ENCODE data around the gene MSI2. TPM values are rescaled to one million over a fixed set of nuclear protein-coding genes. Genes with fewer than 3 reads are reported as not detected.

The MSI2 gene
- total and polyA plus RNA-seq, 2 experiments from 2014 or later, result 18.9 to 41.8 TPM

GRCh38 chr17:57572600-57572999, 316.3 kb downstream of the MSI2 start:
- Mint-ChIP-seq H3K36me3 (ENCODE audit: low read depth) (no peaks in the 10 kb centered on the region), H3K4me1 (peaks cover 30% of the 10 kb centered on the region), H3K9me3 (no peaks in the 10 kb centered on the region; the same call in 2 of the 3 replicates), H3K27me3 (ENCODE audit: insufficient read depth, low read depth, poor library complexity) (peaks cover 2% of the 10 kb centered on the region), H3K27ac (no peak overlapping the region), H3K4me3 (no peak overlapping the region)
- Histone ChIP-seq H3K4me3 (no peak overlapping the region), H2AFZ (no peak overlapping the region), H3K9me2 (ENCODE audit: insufficient read depth) (no peaks in the 10 kb centered on the region), H3K4me1 (ENCODE audit: insufficient read depth) (peaks cover 7% of the 10 kb centered on the region), H3F3A (replicated peaks; ENCODE audit: low read depth) (no peaks in the 10 kb centered on the region), H3K79me2 (replicated peaks; ENCODE audit: insufficient read depth) (no peaks in the 10 kb centered on the region), H3K36me3 (ENCODE audit: insufficient read depth) (no peaks in the 10 kb centered on the region), H4K20me1 (replicated peaks; ENCODE audit: insufficient read depth) (no peaks in the 10 kb centered on the region), H3K27ac (ENCODE audit: low read depth) (no peak overlapping the region), H3K4me2 (no peak overlapping the region), H3K27me3 (ENCODE audit: insufficient read depth) (no peaks in the 10 kb centered on the region)
- ATAC-seq, result no peak
- no peak for DNase-seq (ENCODE audit: low spot score)
- no peak for TF ChIP-seq EZH2 (IDR thresholded peaks at IDR 0.05; ENCODE audit: low read depth, unreplicated experiment)
- no peak for TF ChIP-seq POLR2AphosphoS5 (IDR thresholded peaks at IDR 0.05; ENCODE audit: low read depth)
- TF ChIP-seq ZNF114 (CRISPR knock-in tag; IDR thresholded peaks at IDR 0.05), result no peak
- TF ChIP-seq EZH2phosphoT487 (IDR thresholded peaks at IDR 0.05; ENCODE audit: unreplicated experiment), result no peak
- TF ChIP-seq STAT1 (IDR thresholded peaks at IDR 0.05; ENCODE audit: unreplicated experiment), result no peak
- no peak for TF ChIP-seq CREB1 (CRISPR knock-in tag; IDR thresholded peaks at IDR 0.05; ENCODE audit: low read depth)
- TF ChIP-seq, protein P1, sequence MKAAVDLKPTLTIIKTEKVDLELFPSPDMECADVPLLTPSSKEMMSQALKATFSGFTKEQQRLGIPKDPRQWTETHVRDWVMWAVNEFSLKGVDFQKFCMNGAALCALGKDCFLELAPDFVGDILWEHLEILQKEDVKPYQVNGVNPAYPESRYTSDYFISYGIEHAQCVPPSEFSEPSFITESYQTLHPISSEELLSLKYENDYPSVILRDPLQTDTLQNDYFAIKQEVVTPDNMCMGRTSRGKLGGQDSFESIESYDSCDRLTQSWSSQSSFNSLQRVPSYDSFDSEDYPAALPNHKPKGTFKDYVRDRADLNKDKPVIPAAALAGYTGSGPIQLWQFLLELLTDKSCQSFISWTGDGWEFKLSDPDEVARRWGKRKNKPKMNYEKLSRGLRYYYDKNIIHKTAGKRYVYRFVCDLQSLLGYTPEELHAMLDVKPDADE (IDR thresholded peaks at IDR 0.05), result no peak
- TF ChIP-seq JUNB (IDR thresholded peaks at IDR 0.05; ENCODE audit: unreplicated experiment), result no peak
- TF ChIP-seq CTCF (conservative IDR thresholded peaks at IDR 0.05; ENCODE audit: low read depth in 2 of 2), result no peak
- TF ChIP-seq NANOG (IDR thresholded peaks at IDR 0.05; ENCODE audit: borderline replicate concordance), result no peak
- TF ChIP-seq, protein P2, sequence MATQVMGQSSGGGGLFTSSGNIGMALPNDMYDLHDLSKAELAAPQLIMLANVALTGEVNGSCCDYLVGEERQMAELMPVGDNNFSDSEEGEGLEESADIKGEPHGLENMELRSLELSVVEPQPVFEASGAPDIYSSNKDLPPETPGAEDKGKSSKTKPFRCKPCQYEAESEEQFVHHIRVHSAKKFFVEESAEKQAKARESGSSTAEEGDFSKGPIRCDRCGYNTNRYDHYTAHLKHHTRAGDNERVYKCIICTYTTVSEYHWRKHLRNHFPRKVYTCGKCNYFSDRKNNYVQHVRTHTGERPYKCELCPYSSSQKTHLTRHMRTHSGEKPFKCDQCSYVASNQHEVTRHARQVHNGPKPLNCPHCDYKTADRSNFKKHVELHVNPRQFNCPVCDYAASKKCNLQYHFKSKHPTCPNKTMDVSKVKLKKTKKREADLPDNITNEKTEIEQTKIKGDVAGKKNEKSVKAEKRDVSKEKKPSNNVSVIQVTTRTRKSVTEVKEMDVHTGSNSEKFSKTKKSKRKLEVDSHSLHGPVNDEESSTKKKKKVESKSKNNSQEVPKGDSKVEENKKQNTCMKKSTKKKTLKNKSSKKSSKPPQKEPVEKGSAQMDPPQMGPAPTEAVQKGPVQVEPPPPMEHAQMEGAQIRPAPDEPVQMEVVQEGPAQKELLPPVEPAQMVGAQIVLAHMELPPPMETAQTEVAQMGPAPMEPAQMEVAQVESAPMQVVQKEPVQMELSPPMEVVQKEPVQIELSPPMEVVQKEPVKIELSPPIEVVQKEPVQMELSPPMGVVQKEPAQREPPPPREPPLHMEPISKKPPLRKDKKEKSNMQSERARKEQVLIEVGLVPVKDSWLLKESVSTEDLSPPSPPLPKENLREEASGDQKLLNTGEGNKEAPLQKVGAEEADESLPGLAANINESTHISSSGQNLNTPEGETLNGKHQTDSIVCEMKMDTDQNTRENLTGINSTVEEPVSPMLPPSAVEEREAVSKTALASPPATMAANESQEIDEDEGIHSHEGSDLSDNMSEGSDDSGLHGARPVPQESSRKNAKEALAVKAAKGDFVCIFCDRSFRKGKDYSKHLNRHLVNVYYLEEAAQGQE (IDR thresholded peaks at IDR 0.05; ENCODE audit: unreplicated experiment), result no peak
- no peak for TF ChIP-seq ZNF331 (CRISPR knock-in tag; IDR thresholded peaks at IDR 0.05; ENCODE audit: low read depth)
- TF ChIP-seq, protein P3, sequence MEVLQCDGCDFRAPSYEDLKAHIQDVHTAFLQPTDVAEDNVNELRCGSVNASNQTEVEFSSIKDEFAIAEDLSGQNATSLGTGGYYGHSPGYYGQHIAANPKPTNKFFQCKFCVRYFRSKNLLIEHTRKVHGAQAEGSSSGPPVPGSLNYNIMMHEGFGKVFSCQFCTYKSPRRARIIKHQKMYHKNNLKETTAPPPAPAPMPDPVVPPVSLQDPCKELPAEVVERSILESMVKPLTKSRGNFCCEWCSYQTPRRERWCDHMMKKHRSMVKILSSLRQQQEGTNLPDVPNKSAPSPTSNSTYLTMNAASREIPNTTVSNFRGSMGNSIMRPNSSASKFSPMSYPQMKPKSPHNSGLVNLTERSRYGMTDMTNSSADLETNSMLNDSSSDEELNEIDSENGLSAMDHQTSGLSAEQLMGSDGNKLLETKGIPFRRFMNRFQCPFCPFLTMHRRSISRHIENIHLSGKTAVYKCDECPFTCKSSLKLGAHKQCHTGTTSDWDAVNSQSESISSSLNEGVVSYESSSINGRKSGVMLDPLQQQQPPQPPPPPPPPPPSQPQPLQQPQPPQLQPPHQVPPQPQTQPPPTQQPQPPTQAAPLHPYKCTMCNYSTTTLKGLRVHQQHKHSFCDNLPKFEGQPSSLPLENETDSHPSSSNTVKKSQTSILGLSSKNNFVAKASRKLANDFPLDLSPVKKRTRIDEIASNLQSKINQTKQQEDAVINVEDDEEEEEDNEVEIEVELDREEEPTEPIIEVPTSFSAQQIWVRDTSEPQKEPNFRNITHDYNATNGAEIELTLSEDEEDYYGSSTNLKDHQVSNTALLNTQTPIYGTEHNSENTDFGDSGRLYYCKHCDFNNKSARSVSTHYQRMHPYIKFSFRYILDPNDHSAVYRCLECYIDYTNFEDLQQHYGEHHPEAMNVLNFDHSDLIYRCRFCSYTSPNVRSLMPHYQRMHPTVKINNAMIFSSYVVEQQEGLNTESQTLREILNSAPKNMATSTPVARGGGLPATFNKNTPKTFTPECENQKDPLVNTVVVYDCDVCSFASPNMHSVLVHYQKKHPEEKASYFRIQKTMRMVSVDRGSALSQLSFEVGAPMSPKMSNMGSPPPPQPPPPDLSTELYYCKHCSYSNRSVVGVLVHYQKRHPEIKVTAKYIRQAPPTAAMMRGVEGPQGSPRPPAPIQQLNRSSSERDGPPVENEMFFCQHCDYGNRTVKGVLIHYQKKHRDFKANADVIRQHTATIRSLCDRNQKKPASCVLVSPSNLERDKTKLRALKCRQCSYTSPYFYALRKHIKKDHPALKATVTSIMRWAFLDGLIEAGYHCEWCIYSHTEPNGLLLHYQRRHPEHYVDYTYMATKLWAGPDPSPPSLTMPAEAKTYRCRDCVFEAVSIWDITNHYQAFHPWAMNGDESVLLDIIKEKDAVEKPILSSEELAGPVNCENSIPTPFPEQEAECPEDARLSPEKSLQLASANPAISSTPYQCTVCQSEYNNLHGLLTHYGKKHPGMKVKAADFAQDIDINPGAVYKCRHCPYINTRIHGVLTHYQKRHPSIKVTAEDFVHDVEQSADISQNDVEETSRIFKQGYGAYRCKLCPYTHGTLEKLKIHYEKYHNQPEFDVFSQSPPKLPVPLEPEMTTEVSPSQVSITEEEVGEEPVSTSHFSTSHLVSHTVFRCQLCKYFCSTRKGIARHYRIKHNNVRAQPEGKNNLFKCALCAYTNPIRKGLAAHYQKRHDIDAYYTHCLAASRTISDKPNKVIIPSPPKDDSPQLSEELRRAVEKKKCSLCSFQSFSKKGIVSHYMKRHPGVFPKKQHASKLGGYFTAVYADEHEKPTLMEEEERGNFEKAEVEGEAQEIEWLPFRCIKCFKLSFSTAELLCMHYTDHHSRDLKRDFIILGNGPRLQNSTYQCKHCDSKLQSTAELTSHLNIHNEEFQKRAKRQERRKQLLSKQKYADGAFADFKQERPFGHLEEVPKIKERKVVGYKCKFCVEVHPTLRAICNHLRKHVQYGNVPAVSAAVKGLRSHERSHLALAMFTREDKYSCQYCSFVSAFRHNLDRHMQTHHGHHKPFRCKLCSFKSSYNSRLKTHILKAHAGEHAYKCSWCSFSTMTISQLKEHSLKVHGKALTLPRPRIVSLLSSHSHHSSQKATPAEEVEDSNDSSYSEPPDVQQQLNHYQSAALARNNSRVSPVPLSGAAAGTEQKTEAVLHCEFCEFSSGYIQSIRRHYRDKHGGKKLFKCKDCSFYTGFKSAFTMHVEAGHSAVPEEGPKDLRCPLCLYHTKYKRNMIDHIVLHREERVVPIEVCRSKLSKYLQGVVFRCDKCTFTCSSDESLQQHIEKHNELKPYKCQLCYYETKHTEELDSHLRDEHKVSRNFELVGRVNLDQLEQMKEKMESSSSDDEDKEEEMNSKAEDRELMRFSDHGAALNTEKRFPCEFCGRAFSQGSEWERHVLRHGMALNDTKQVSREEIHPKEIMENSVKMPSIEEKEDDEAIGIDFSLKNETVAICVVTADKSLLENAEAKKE (CRISPR knock-in tag; IDR thresholded peaks at IDR 0.05), result no peak

Data from GM23338 (cell line).